Activated T-cell treated with anti-CD3 and anti-CD28 coated beads, Interleukin-2, amount 50 U/mL, for 4 hours (primary cell): ENCODE data around the gene PTRH1. TPM values are rescaled to one million over a fixed set of nuclear protein-coding genes. Genes with fewer than 3 reads are reported as not detected.

Source experiments
- total RNA-seq, 3 donors: library from RNA; stranded (reverse); gene quantifications; one replicate each; pipeline ENCODE4 v1.2.1, GENCODE V29; 2021

Gene PTRH1
- total RNA-seq, 3 donors from 2014 or later: 43.9 to 49.6 (median 45.6) TPM

Other genes starting within 250 kb of the PTRH1 start
- gene STXBP1, start 103.4 kb downstream of the PTRH1 start, total RNA-seq: 10 to 100 TPM; 10.8 to 11.6 (median 11.0) TPM
- not detected for gene CFAP157, start 8.7 kb downstream of the PTRH1 start, total RNA-seq
- gene TTC16, start 416 bp upstream of the PTRH1 start, total RNA-seq: under 1 TPM; 0.37 to 0.58 (median 0.57) TPM
- 10 to 100 TPM; 19.8 to 23.6 (median 20.1) TPM for gene TOR2A, start 19.6 kb upstream of the PTRH1 start, total RNA-seq
- gene SH2D3C, start 63.0 kb upstream of the PTRH1 start, total RNA-seq: 10 to 100 TPM in 1 of 3 donors, 1 to 10 TPM in 2; 5.9 to 10.8 (median 7.0) TPM
- 10 to 100 TPM; 66.9 to 91.5 (median 82.5) TPM for gene CDK9, start 70.4 kb upstream of the PTRH1 start, total RNA-seq
- gene FPGS, start 87.2 kb upstream of the PTRH1 start, total RNA-seq: 100 to 1,000 TPM; 137 to 149 (median 141) TPM
- gene ENG, start 139.0 kb upstream of the PTRH1 start, total RNA-seq: 10 to 100 TPM; 10.7 to 20.3 (median 14.8) TPM
- gene AK1, start 162.0 kb upstream of the PTRH1 start, total RNA-seq: 1 to 10 TPM; 3.6 to 6.4 (median 5.0) TPM
- 10 to 100 TPM; 25.9 to 31.5 (median 31.0) TPM for gene ST6GALNAC6, start 183.9 kb upstream of the PTRH1 start, total RNA-seq
- 10 to 100 TPM; 22.0 to 25.7 (median 24.7) TPM for gene ST6GALNAC4, start 201.4 kb upstream of the PTRH1 start, total RNA-seq
- 1 to 10 TPM; 2.3 to 3.5 (median 2.8) TPM for gene PIP5KL1, start 215.1 kb upstream of the PTRH1 start, total RNA-seq
- 10 to 100 TPM; 89.6 to 91.5 (median 89.9) TPM for gene DPM2, start 222.2 kb upstream of the PTRH1 start, total RNA-seq